Lower leg skin (tissue), 3 donors: ENCODE data around the gene ST14.
"Not testable (repeated sequence)": the region's sequence is repeated elsewhere in the genome, so short reads cannot be mapped to it uniquely, and the experiment has no call there.

Experiments used
- POLR2A ChIP-seq, 2 donors: fragments of 450-650 bp; IDR thresholded peaks; one replicate each; pipeline ENCODE4 v1.6.1; 2016 to 2017; ENCODE audit warnings: antibody characterized with exemption in 2 of 2, mild to moderate bottlenecking in 1 of 2, moderate library complexity in 1 of 2
- TF ChIP-seq, protein P1 (sequence below), 3 donors: fragments of 450-650 bp; IDR thresholded peaks; one replicate each; pipeline ENCODE4 v1.5.1; 2016; ENCODE audit warnings: antibody characterized with exemption in 3 of 3, mild to moderate bottlenecking in 3 of 3, moderate library complexity in 2 of 3

DNA sequence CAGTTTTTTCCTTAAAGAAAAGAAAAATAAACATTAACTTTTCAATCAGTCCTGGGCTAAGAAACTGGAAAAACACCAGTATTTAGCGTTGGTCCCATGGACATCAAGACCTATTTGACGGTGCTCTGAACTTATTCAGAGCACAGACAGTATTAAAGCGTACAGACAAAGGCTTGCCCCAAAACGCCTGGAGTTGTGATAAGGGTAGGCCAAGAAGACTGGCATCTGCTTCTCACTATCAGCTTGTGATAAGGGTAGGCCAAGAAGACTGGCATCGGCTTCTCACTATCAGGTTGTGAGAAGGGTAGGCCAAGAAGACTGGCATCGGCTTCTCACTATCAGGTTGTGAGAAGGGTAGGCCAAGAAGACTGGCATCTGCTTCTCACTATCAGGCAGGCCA, 85.8 kb downstream of the ST14 start:
- TF ChIP-seq POLR2A (IDR thresholded peaks at IDR 0.05): not testable (repeated sequence)
- TF ChIP-seq, protein P1, sequence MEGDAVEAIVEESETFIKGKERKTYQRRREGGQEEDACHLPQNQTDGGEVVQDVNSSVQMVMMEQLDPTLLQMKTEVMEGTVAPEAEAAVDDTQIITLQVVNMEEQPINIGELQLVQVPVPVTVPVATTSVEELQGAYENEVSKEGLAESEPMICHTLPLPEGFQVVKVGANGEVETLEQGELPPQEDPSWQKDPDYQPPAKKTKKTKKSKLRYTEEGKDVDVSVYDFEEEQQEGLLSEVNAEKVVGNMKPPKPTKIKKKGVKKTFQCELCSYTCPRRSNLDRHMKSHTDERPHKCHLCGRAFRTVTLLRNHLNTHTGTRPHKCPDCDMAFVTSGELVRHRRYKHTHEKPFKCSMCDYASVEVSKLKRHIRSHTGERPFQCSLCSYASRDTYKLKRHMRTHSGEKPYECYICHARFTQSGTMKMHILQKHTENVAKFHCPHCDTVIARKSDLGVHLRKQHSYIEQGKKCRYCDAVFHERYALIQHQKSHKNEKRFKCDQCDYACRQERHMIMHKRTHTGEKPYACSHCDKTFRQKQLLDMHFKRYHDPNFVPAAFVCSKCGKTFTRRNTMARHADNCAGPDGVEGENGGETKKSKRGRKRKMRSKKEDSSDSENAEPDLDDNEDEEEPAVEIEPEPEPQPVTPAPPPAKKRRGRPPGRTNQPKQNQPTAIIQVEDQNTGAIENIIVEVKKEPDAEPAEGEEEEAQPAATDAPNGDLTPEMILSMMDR (IDR thresholded peaks at IDR 0.05): not testable (repeated sequence)
